Neural progenitor cell (in vitro differentiated cells): ENCODE measurements around the gene SLC44A5. TPM values are rescaled to one million over a fixed set of nuclear protein-coding genes. Genes with fewer than 3 reads are reported as not detected.

ENCODE experiments used
- DNase-seq: peaks from one replicate; pipeline ENCODE4 v3.0.0-alpha.2; 2016; ENCODE audit warnings: low spot score
- H2AFZ ChIP-seq: fragments of 200-600 bp; sonication (generic); replicated peaks from 2 replicates; pipeline ENCODE4 v1.6.1; 2016; ENCODE audit warnings: antibody characterized with exemption
- H3F3A ChIP-seq: fragments of 200-600 bp; sonication (generic); 2 replicates; pipeline ENCODE4 v1.6.1; 2016; ENCODE audit warnings: antibody characterized with exemption, low read depth
- H3K27ac ChIP-seq: fragments of 200-600 bp; sonication (generic); 2 replicates; pipeline ENCODE4 v1.5.1; 2016; ENCODE audit warnings: mild to moderate bottlenecking
- H3K27me3 ChIP-seq: fragments of 200-600 bp; sonication (generic); 2 replicates; pipeline ENCODE4 v1.6.1; 2016; ENCODE audit warnings: mild to moderate bottlenecking, moderate library complexity
- H3K36me3 ChIP-seq: fragments of 200-600 bp; sonication (generic); 2 replicates; pipeline ENCODE4 v1.5.1; 2016
- H3K4me1 ChIP-seq: fragments of 200-600 bp; sonication (generic); 2 replicates; pipeline ENCODE4 v1.6.1; 2016; ENCODE audit warnings: mixed run types
- H3K4me2 ChIP-seq: fragments of 200-600 bp; sonication (generic); 2 replicates; pipeline ENCODE4 v1.6.1; 2016
- H3K4me3 ChIP-seq: fragments of 200-600 bp; sonication (generic); 2 replicates; pipeline ENCODE4 v1.5.1; 2016
- H3K79me2 ChIP-seq: fragments of 200-600 bp; sonication (generic); 2 replicates; pipeline ENCODE4 v1.6.1; 2016; ENCODE audit warnings: low read depth
- H3K9ac ChIP-seq: fragments of 200-600 bp; sonication (generic); 2 replicates; pipeline ENCODE4 v1.6.1; 2016
- H3K9me3 ChIP-seq: fragments of 200-600 bp; sonication (generic); 2 replicates; pipeline ENCODE4 v1.5.1; 2016; ENCODE audit warnings: low read depth
- H4K20me1 ChIP-seq: fragments of 200-600 bp; sonication (generic); 2 replicates; pipeline ENCODE4 v1.6.1; 2016; ENCODE audit warnings: low read depth
- H3K27ac Mint-ChIP-seq: 3 replicates; pipeline ENCODE4 v1.8.0; 2021; ENCODE audit warnings: mixed read lengths
- H3K27me3 Mint-ChIP-seq: 2 replicates; pipeline ENCODE4 v1.8.0; 2022; ENCODE audit warnings: low read depth, mild to moderate bottlenecking, inconsistent platforms, moderate library complexity, mixed read lengths; ENCODE audit not compliant: insufficient read depth
- H3K36me3 Mint-ChIP-seq: 3 replicates; pipeline ENCODE4 v1.8.0; 2021; ENCODE audit warnings: mixed read lengths
- H3K4me1 Mint-ChIP-seq: 3 replicates; pipeline ENCODE4 v1.8.0; 2021; ENCODE audit warnings: mixed read lengths
- H3K4me3 Mint-ChIP-seq: 3 replicates; pipeline ENCODE4 v1.8.0; 2021; ENCODE audit warnings: mild to moderate bottlenecking, moderate library complexity, mixed read lengths
- H3K9me3 Mint-ChIP-seq: 3 replicates; pipeline ENCODE4 v1.8.0; 2020; ENCODE audit warnings: mixed read lengths
- CTCF ChIP-seq: fragments of 200-600 bp; sonication (generic); IDR thresholded peaks from 2 replicates; pipeline ENCODE4 v1.5.1; 2017; ENCODE audit warnings: antibody characterized with exemption, mild to moderate bottlenecking
- EZH2 ChIP-seq: fragments of 200-600 bp; sonication (generic); IDR thresholded peaks from 2 replicates; pipeline ENCODE4 v1.6.1; 2017; ENCODE audit warnings: antibody characterized with exemption, mild to moderate bottlenecking, moderate library complexity
- EZH2phosphoT487 ChIP-seq: fragments of 200-600 bp; sonication (generic); IDR thresholded peaks from 2 replicates; pipeline ENCODE4 v1.6.1; 2017; ENCODE audit warnings: antibody characterized with exemption
- total RNA-seq: library from RNA; depleted of rRNA; stranded (reverse); fragments of >200 nt; gene quantifications from 2 replicates; pipeline ENCODE4 v1.2.3, GENCODE V29; 2015; ENCODE audit warnings: low replicate concordance

Gene SLC44A5
- total RNA-seq, 1 donor from 2014 or later: 25.3 TPM

GRCh38 chr1:75276385-75276784, 334.5 kb downstream of the SLC44A5 start:
- H3K9me3 Mint-ChIP-seq: peaks cover 5% of the 10 kb centered on the region
- Histone ChIP-seq H3F3A (peaks cover 11% of the 10 kb centered on the region), H3K9me3 (no peaks in the 10 kb centered on the region), H2AFZ (no peak overlapping the region), H3K4me3 (no peak overlapping the region), H3K27me3 (no peaks in the 10 kb centered on the region), H3K9ac (no peak overlapping the region), H3K36me3 (no peaks in the 10 kb centered on the region), H4K20me1 (no peaks in the 10 kb centered on the region), H3K27ac (no peak overlapping the region), H3K4me1 (no peaks in the 10 kb centered on the region), H3K79me2 (no peaks in the 10 kb centered on the region), H3K4me2 (no peak overlapping the region)
- H3K27me3 Mint-ChIP-seq: peaks cover 2% of the 10 kb centered on the region
- TF ChIP-seq CTCF (no peak), EZH2phosphoT487 (no peak), EZH2 (no peak)
- DNase-seq: no peak
- peaks cover 2% of the 10 kb centered on the region for H3K36me3 Mint-ChIP-seq
- no peak overlapping the region for H3K27ac Mint-ChIP-seq
- H3K4me1 Mint-ChIP-seq: no peaks in the 10 kb centered on the region
- no peak overlapping the region for H3K4me3 Mint-ChIP-seq

- Histone ChIP-seq H3K4me3 (no peak overlapping the region), H3K9me3 (no peaks in the 10 kb centered on the region), H3K4me2 (no peak overlapping the region), H3K36me3 (no peaks in the 10 kb centered on the region), H3K79me2 (no peaks in the 10 kb centered on the region), H3F3A (peaks cover 10% of the 10 kb centered on the region), H2AFZ (no peak overlapping the region), H4K20me1 (no peaks in the 10 kb centered on the region), H3K27me3 (no peaks in the 10 kb centered on the region), H3K9ac (no peak overlapping the region), H3K27ac (no peak overlapping the region), H3K4me1 (no peaks in the 10 kb centered on the region)
- peaks cover 2% of the 10 kb centered on the region for H3K36me3 Mint-ChIP-seq
- H3K9me3 Mint-ChIP-seq: peaks cover 4% of the 10 kb centered on the region
- peaks cover 2% of the 10 kb centered on the region for H3K27me3 Mint-ChIP-seq
- TF ChIP-seq CTCF: no peak
- no peak for TF ChIP-seq EZH2
- no peak for TF ChIP-seq EZH2phosphoT487
- no peak for DNase-seq
- no peak overlapping the region for H3K4me3 Mint-ChIP-seq
- H3K27ac Mint-ChIP-seq: no peak overlapping the region
- peaks cover 4% of the 10 kb centered on the region for H3K4me1 Mint-ChIP-seq
Observed at GRCh38 chr1:75275631-75276030, 335.3 kb downstream of the SLC44A5 start.

- Histone ChIP-seq H3K4me2 (no peak overlapping the region), H3F3A (peaks cover 5% of the 10 kb centered on the region), H3K4me1 (no peaks in the 10 kb centered on the region), H3K4me3 (no peak overlapping the region), H3K9ac (no peak overlapping the region), H2AFZ (no peak overlapping the region), H4K20me1 (no peaks in the 10 kb centered on the region), H3K9me3 (no peaks in the 10 kb centered on the region), H3K36me3 (no peaks in the 10 kb centered on the region), H3K27me3 (no peaks in the 10 kb centered on the region), H3K79me2 (no peaks in the 10 kb centered on the region), H3K27ac (no peak overlapping the region)
- H3K27ac Mint-ChIP-seq: no peak overlapping the region
- H3K4me3 Mint-ChIP-seq: no peak overlapping the region
- no peak for TF ChIP-seq EZH2phosphoT487
- no peak for TF ChIP-seq EZH2
- no peak for TF ChIP-seq CTCF
- DNase-seq: no peak
- peaks cover 2% of the 10 kb centered on the region for H3K27me3 Mint-ChIP-seq
- peaks cover 4% of the 10 kb centered on the region for H3K4me1 Mint-ChIP-seq
- peaks cover 2% of the 10 kb centered on the region for H3K36me3 Mint-ChIP-seq
- H3K9me3 Mint-ChIP-seq: peaks cover 4% of the 10 kb centered on the region
Observed at GRCh38 chr1:75274920-75275506, 335.9 kb downstream of the SLC44A5 start.
